ENCODE data around the gene SIRPA. TPM values are rescaled to one million over a fixed set of nuclear protein-coding genes. Genes with fewer than 3 reads are reported as not detected.

The SIRPA gene
- total and polyA plus RNA-seq, 2 of the 4 experiments (the other 2 are of a cell fraction): 9.9 to 40.2 TPM

DNA sequence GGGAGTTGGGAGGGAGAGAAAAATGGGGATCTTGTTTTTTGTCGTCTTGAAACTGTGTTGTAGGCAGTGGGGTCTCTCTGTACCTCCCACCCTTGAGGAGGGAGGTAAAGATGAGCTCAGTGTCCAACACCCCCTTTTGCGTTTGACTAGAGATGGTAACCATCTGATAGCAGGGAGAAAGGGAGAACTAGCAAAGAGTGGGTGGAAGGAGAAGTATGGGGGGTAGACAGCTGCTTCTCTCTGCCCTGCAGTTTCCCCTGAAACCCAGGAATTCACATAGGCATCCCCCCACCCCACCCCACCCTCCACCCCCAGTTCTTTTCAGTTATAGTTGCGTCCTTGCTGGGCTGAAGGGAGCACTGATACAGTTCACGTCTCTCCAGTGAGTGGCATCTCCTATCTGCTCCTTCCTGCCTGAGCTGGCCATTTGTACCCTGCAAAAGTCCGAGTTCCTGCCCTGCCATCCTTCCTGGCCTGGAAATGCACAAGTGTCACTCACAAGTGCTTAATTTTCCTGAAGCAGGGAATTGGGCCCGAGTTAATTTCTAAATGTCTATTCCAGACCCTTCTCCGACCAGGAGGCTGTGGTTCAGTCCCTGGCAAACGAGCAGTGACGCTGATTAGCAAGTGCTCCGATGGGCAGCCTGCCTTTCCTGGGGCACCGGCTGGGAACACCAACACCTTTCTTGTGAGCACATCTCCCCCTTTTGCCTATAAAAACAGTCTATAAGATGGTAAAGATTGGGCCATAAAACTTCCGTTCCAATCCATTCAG lies 1.5 kb downstream of the SIRPA start:
- BruUV-seq (replicated peaks): no TSS peak
- ATAC-seq (ENCODE audit: low read depth) (no peak), DNase-seq (no peak)
- Histone ChIP-seq H3K4me3 (ENCODE audit: insufficient read depth, low read depth, low read length) (peak overlapping the region; percentile 77), H4K5ac (ENCODE audit: low read depth, low read length) (no peak overlapping the region), H3K23ac (ENCODE audit: low read depth, low read length) (peak overlapping the region; percentile 63; the same call in 1 of the 2 replicates), H3K27ac (ENCODE audit: insufficient read depth, low read length) (no peak overlapping the region), H2AK9ac (replicated peaks; ENCODE audit: low read depth, low read length, poor library complexity) (peak overlapping the region; percentile 33), H3K27me3 (ENCODE audit: control insufficient read depth, insufficient read depth, low read length) (no peaks in the 10 kb centered on the region), H2BK15ac (ENCODE audit: low read depth, low read length) (no peak overlapping the region), H3K36me3 (ENCODE audit: control insufficient read depth, insufficient read depth, low read length) (peaks cover 3% of the 10 kb centered on the region), H3K56ac (ENCODE audit: extremely low read depth, insufficient read depth, low read length) (no peak overlapping the region), H2AK5ac (ENCODE audit: low read depth, low read length) (peak overlapping the region; percentile 32), H2BK5ac (ENCODE audit: low read depth, low read length, poor library complexity, severe bottlenecking) (no peak overlapping the region), H3K4me1 (ENCODE audit: control insufficient read depth, insufficient read depth, low read length) (peaks cover 22% of the 10 kb centered on the region), H3K18ac (ENCODE audit: low read depth, low read length) (no peak overlapping the region), H3K4me2 (ENCODE audit: low read depth, low read length) (peak overlapping the region; percentile 94), H2BK20ac (ENCODE audit: low read depth, low read length) (no peak overlapping the region), H4K91ac (ENCODE audit: insufficient read depth, low read depth, low read length) (no peak overlapping the region; the same call in 1 of the 2 replicates), H4K20me1 (ENCODE audit: insufficient read depth, low read length) (peaks cover 21% of the 10 kb centered on the region), H3K9ac (ENCODE audit: low read depth, low read length) (peak overlapping the region; percentile 98; the same call in 1 of the 2 replicates), H4K8ac (ENCODE audit: low read depth in 2 of 2, low read length in 2 of 2) (no peak overlapping the region), H3K9me3 (ENCODE audit: control insufficient read depth, insufficient read depth, low read length) (no peaks in the 10 kb centered on the region), H3K9me1 (ENCODE audit: insufficient read depth, low read length) (peaks cover 3% of the 10 kb centered on the region; the same call in 1 of the 2 replicates), H2AFZ (replicated peaks; ENCODE audit: low read length, poor library complexity) (no peak overlapping the region), H2BK120ac (ENCODE audit: low read depth, low read length) (no peak overlapping the region), H3K14ac (replicated peaks; ENCODE audit: low read depth, low read length) (no peak overlapping the region), H3K4ac (ENCODE audit: low read depth, low read length) (peak overlapping the region; percentile 19; the same call in 1 of the 2 replicates), H3K79me1 (ENCODE audit: low read depth in 1 of 2, low read length in 2 of 2) (peaks cover 39 to 66% of the 10 kb centered on the region in 2 experiments)
- TF ChIP-seq, protein P1, sequence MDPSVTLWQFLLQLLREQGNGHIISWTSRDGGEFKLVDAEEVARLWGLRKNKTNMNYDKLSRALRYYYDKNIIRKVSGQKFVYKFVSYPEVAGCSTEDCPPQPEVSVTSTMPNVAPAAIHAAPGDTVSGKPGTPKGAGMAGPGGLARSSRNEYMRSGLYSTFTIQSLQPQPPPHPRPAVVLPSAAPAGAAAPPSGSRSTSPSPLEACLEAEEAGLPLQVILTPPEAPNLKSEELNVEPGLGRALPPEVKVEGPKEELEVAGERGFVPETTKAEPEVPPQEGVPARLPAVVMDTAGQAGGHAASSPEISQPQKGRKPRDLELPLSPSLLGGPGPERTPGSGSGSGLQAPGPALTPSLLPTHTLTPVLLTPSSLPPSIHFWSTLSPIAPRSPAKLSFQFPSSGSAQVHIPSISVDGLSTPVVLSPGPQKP (IDR thresholded peaks at IDR 0.05; ENCODE audit: borderline replicate concordance, low read depth, low read length): no peak
- TF ChIP-seq, protein P2, sequence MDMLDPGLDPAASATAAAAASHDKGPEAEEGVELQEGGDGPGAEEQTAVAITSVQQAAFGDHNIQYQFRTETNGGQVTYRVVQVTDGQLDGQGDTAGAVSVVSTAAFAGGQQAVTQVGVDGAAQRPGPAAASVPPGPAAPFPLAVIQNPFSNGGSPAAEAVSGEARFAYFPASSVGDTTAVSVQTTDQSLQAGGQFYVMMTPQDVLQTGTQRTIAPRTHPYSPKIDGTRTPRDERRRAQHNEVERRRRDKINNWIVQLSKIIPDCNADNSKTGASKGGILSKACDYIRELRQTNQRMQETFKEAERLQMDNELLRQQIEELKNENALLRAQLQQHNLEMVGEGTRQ (IDR thresholded peaks at IDR 0.05; ENCODE audit: low read depth, low read length): no peak
- TF ChIP-seq RFX5 (IDR thresholded peaks at IDR 0.05; ENCODE audit: low read depth, low read length) (no peak), RAD21 (IDR thresholded peaks at IDR 0.05; ENCODE audit: low read length) (no peak), FOS (IDR thresholded peaks at IDR 0.05; ENCODE audit: low read depth, low read length) (no peak), MXI1 (IDR thresholded peaks at IDR 0.05; ENCODE audit: borderline replicate concordance, low read depth, low read length) (no peak), BHLHE40 (IDR thresholded peaks at IDR 0.05; ENCODE audit: low read depth, low read length) (no peak), MAFK (IDR thresholded peaks at IDR 0.05; ENCODE audit: low read depth, low read length) (no peak), POLR2A (IDR thresholded peaks at IDR 0.05; ENCODE audit: low read depth, low read length) (no peak), CHD1 (IDR thresholded peaks at IDR 0.05; ENCODE audit: low read depth, low read length) (no peak), MAZ (IDR thresholded peaks at IDR 0.05; ENCODE audit: borderline replicate concordance, low read depth, low read length) (no peak)
- intact Hi-C loops (cut with micrococcal nuclease): loop anchor here (5.0 kb wide), 1 partner anchor 134 kb away; no protein-coding TSS in a partner anchor
- in situ Hi-C loops (cut with MboI; ENCODE audit: low sequenced_read_pairs): no loop called here
- dilution Hi-C loops (cut with HindIII; ENCODE audit: low sequenced_read_pairs, unreplicated experiment): no loop called here
- WGBS, 2 experiments (ENCODE audit: extremely low coverage in 2 of 2, insufficient read length in 1 of 2): 58% methylated on average over 6 of the region's 12 CpGs; no CpG with 5 or more reads in 1 of the 2 experiments
- CTCF ChIA-PET: interaction anchor here (0.5 kb wide), 1 partner anchor 388 kb away, joined by 3 read pairs; no protein-coding TSS in a partner anchor
- POLR2A ChIA-PET (ENCODE audit: unreplicated experiment): no interaction called here
